ENCODE measurements around the gene MMP10.

The MMP10 gene

GRCh38 chr11:102780491-102780918 is at the start of gene MMP10:
TSS of gene MMP10 (minus strand) at chr11:102780628. CDS start at chr11:102780591, 37 bp downstream.
- Histone ChIP-seq H3K4me3 (ENCODE audit: low read length) (peak within 1 kb of the TSS; percentile 29), H3K9me3 (ENCODE audit: control insufficient read depth, low read length) (no peaks in the 10 kb centered on the region)
- DNase-seq (ENCODE audit: low read depth), result peak; percentile 71

DNA sequence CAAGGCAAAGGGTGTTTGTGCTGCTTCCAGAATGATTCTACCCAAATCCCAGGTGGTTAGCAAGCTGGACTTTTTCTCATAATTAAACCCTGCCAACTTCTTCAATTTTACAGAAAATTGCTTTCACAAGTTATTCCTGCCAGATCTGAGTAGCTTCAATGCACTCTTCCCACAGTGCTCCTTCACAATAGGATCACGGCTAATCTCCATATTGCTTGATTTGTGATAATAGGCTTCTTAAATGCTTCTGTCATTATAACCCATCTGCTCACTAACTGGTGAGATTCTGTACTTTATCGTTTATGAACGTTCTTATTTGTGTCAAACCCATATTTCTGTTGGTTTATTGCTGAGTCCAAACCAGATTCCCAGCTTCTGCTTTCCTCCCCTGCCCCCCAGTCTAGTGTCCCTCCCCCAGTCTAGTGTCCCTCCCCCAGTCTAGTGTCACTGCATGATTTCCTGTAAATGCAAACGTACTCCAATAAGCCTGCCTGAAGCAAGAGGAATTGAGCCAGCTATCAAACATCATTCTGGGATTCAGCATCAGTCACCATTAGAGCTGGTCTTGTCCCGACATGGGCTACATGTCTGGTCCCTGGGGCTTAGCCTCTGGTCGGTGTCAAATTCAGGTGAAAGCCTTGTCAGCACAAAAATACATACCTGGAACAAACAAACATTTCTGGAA is 49.0 kb upstream of the MMP10 start:
- no peaks in the 10 kb centered on the region for H3K9me3 ChIP-seq (ENCODE audit: control insufficient read depth, low read length)
- H3K27me3 ChIP-seq (replicated peaks; ENCODE audit: control insufficient read depth, insufficient read depth, low read length), result no peaks in the 10 kb centered on the region
- no peak overlapping the region for H3K9ac ChIP-seq (ENCODE audit: low read length)
- H3K4me1 ChIP-seq (ENCODE audit: control insufficient read depth, insufficient read depth, low read length), result peaks cover 13% of the 10 kb centered on the region
- no peak for DNase-seq (ENCODE audit: low read depth)
- H3K36me3 ChIP-seq (ENCODE audit: control insufficient read depth, insufficient read depth, low read length, severe bottlenecking), result no peaks in the 10 kb centered on the region
- H3K4me3 ChIP-seq (ENCODE audit: low read length), result no peak overlapping the region

More at GRCh38 chr11:102780491-102780918, at the start of gene MMP10:
- Histone ChIP-seq H3K4me1 (ENCODE audit: control insufficient read depth, insufficient read depth, low read length) (peaks cover 6% of the 10 kb centered on the region), H3K9ac (ENCODE audit: low read length) (no peak within 1 kb of the TSS), H3K27me3 (replicated peaks; ENCODE audit: control insufficient read depth, insufficient read depth, low read length) (no peaks in the 10 kb centered on the region), H3K36me3 (ENCODE audit: control insufficient read depth, insufficient read depth, low read length, severe bottlenecking) (no peaks in the 10 kb centered on the region)

GRCh38 chr11:102824556-102824955 is 44.1 kb upstream of the MMP10 start:
- H3K9ac ChIP-seq (ENCODE audit: low read length), result no peak overlapping the region
- no peaks in the 10 kb centered on the region for H3K36me3 ChIP-seq (ENCODE audit: control insufficient read depth, insufficient read depth, low read length, severe bottlenecking)
- peaks cover 9% of the 10 kb centered on the region for H3K4me1 ChIP-seq (ENCODE audit: control insufficient read depth, insufficient read depth, low read length)
- H3K4me3 ChIP-seq (ENCODE audit: low read length), result no peak overlapping the region
- H3K27me3 ChIP-seq (replicated peaks; ENCODE audit: control insufficient read depth, insufficient read depth, low read length), result peaks cover 18% of the 10 kb centered on the region
- no peak for DNase-seq (ENCODE audit: low read depth)
- H3K9me3 ChIP-seq (ENCODE audit: control insufficient read depth, low read length), result no peaks in the 10 kb centered on the region

DNA sequence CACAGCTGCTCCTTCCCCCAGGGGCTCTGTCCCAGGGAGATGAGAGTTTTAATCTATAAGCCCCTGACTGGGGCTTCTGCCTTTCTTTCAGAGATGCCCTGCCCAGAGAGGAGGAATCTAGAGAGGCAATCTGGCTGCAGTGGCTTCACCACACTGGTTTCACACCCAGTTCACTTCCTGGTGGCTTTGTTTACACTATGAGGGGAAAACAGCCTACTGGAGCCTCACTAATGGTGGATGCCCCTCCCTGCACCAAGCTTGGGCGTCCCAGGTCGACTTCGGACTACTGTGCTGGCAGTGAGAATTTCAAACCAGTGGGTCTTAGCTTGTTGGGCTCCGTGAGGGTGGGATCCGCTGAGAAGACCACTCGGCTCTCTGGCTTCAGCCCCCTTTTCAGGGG is 39.1 kb upstream of the MMP10 start:
- Histone ChIP-seq H3K9me3 (ENCODE audit: control insufficient read depth, low read length) (peaks cover 6% of the 10 kb centered on the region), H3K27me3 (replicated peaks; ENCODE audit: control insufficient read depth, insufficient read depth, low read length) (peaks cover 18% of the 10 kb centered on the region), H3K9ac (ENCODE audit: low read length) (no peak overlapping the region), H3K4me3 (ENCODE audit: low read length) (no peak overlapping the region), H3K4me1 (ENCODE audit: control insufficient read depth, insufficient read depth, low read length) (peaks cover 4% of the 10 kb centered on the region), H3K36me3 (ENCODE audit: control insufficient read depth, insufficient read depth, low read length, severe bottlenecking) (no peaks in the 10 kb centered on the region)
- DNase-seq (ENCODE audit: low read depth), result no peak

- no peaks in the 10 kb centered on the region for H3K27me3 ChIP-seq (replicated peaks; ENCODE audit: control insufficient read depth, insufficient read depth, low read length)
- no peaks in the 10 kb centered on the region for H3K36me3 ChIP-seq (ENCODE audit: control insufficient read depth, insufficient read depth, low read length, severe bottlenecking)
- no peak overlapping the region for H3K4me3 ChIP-seq (ENCODE audit: low read length)
- no peak overlapping the region for H3K9ac ChIP-seq (ENCODE audit: low read length)
- no peak for DNase-seq (ENCODE audit: low read depth)
- H3K4me1 ChIP-seq (ENCODE audit: control insufficient read depth, insufficient read depth, low read length), result no peaks in the 10 kb centered on the region
- peaks cover 6% of the 10 kb centered on the region for H3K9me3 ChIP-seq (ENCODE audit: control insufficient read depth, low read length)
Observed at GRCh38 chr11:102813484-102813883, 33.1 kb upstream of the MMP10 start.

DNA sequence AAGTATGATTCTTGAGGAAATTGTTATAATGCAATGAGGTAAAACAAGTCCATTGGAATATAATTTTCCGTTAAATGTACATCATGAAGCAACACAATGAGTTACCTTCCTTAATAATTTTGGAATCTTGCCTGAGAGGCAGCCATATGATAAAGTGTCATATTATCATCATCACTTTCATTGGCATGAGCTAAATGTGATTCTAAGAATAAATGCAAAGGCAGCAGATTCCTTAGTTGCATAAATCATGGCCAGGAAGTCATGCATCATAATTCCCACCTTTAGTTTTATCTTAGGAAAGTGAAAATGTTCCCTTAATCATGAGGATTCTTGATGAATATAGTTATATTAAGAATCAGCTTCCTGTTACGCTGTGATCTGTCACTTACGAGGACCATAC is 31.8 kb upstream of the MMP10 start:
- Histone ChIP-seq H3K27me3 (replicated peaks; ENCODE audit: control insufficient read depth, insufficient read depth, low read length) (no peaks in the 10 kb centered on the region), H3K4me3 (ENCODE audit: low read length) (no peak overlapping the region), H3K9me3 (ENCODE audit: control insufficient read depth, low read length) (peaks cover 1% of the 10 kb centered on the region), H3K9ac (ENCODE audit: low read length) (no peak overlapping the region), H3K4me1 (ENCODE audit: control insufficient read depth, insufficient read depth, low read length) (no peaks in the 10 kb centered on the region), H3K36me3 (ENCODE audit: control insufficient read depth, insufficient read depth, low read length, severe bottlenecking) (no peaks in the 10 kb centered on the region)
- DNase-seq (ENCODE audit: low read depth), result no peak

DNA sequence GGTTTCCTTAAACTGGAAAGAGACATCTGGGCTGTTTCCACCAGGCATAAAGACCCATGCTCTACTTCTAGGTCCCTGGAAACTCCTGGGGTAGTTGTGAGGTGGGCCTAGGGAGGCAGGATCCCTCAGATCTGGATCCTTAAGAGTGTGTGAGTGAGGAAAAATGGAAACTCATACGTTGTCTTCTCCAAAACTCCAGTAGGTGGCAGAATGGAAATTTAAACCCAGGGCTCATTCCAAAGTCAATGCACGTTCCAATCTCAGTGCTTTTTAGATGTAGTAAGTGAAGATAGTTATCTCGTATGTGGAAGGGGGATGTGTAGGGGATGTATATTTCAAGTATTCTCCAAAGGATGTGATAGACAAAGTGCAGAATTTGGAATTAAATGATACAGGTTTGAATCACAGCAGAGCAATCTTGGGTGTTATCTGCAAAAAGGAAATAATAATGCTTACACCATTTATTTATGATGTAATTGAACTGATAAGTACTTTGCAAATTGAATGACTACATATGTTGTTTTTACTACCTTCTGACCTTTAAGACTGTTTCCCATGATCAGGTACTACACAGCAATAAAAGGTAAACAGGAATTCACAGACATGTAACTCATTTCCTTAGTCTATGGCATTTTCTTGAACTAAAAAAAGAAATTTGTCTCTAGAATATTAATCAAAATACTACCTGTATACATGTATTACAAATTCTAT is 30.7 kb upstream of the MMP10 start:
- H3K4me3 ChIP-seq (ENCODE audit: low read length), result no peak overlapping the region
- no peaks in the 10 kb centered on the region for H3K27me3 ChIP-seq (replicated peaks; ENCODE audit: control insufficient read depth, insufficient read depth, low read length)
- DNase-seq (ENCODE audit: low read depth), result peak; percentile 63
- no peaks in the 10 kb centered on the region for H3K9me3 ChIP-seq (ENCODE audit: control insufficient read depth, low read length)
- no peaks in the 10 kb centered on the region for H3K36me3 ChIP-seq (ENCODE audit: control insufficient read depth, insufficient read depth, low read length, severe bottlenecking)
- H3K4me1 ChIP-seq (ENCODE audit: control insufficient read depth, insufficient read depth, low read length), result no peaks in the 10 kb centered on the region
- H3K9ac ChIP-seq (ENCODE audit: low read length), result no peak overlapping the region

- Histone ChIP-seq H3K27me3 (replicated peaks; ENCODE audit: control insufficient read depth, insufficient read depth, low read length) (no peaks in the 10 kb centered on the region), H3K4me3 (ENCODE audit: low read length) (no peak overlapping the region), H3K36me3 (ENCODE audit: control insufficient read depth, insufficient read depth, low read length, severe bottlenecking) (no peaks in the 10 kb centered on the region), H3K9me3 (ENCODE audit: control insufficient read depth, low read length) (no peaks in the 10 kb centered on the region), H3K9ac (ENCODE audit: low read length) (no peak overlapping the region), H3K4me1 (ENCODE audit: control insufficient read depth, insufficient read depth, low read length) (no peaks in the 10 kb centered on the region)
- no peak for DNase-seq (ENCODE audit: low read depth)
Observed at GRCh38 chr11:102809971-102810370, 29.5 kb upstream of the MMP10 start.

- H3K36me3 ChIP-seq (ENCODE audit: control insufficient read depth, insufficient read depth, low read length, severe bottlenecking), result no peaks in the 10 kb centered on the region
- H3K27me3 ChIP-seq (replicated peaks; ENCODE audit: control insufficient read depth, insufficient read depth, low read length), result no peaks in the 10 kb centered on the region
- H3K9ac ChIP-seq (ENCODE audit: low read length), result no peak overlapping the region
- no peaks in the 10 kb centered on the region for H3K4me1 ChIP-seq (ENCODE audit: control insufficient read depth, insufficient read depth, low read length)
- DNase-seq (ENCODE audit: low read depth), result no peak
- no peak overlapping the region for H3K4me3 ChIP-seq (ENCODE audit: low read length)
- H3K9me3 ChIP-seq (ENCODE audit: control insufficient read depth, low read length), result no peaks in the 10 kb centered on the region
Observed at GRCh38 chr11:102807921-102808320, 27.5 kb upstream of the MMP10 start.

- Histone ChIP-seq H3K9ac (ENCODE audit: low read length) (no peak overlapping the region), H3K36me3 (ENCODE audit: control insufficient read depth, insufficient read depth, low read length, severe bottlenecking) (no peaks in the 10 kb centered on the region), H3K27me3 (replicated peaks; ENCODE audit: control insufficient read depth, insufficient read depth, low read length) (no peaks in the 10 kb centered on the region), H3K4me1 (ENCODE audit: control insufficient read depth, insufficient read depth, low read length) (peaks cover 9% of the 10 kb centered on the region), H3K4me3 (ENCODE audit: low read length) (no peak overlapping the region), H3K9me3 (ENCODE audit: control insufficient read depth, low read length) (no peaks in the 10 kb centered on the region)
- peak; percentile 33 for DNase-seq (ENCODE audit: low read depth)
Observed at GRCh38 chr11:102806296-102806695, 25.9 kb upstream of the MMP10 start.

- Histone ChIP-seq H3K9me3 (ENCODE audit: control insufficient read depth, low read length) (no peaks in the 10 kb centered on the region), H3K4me1 (ENCODE audit: control insufficient read depth, insufficient read depth, low read length) (peaks cover 30% of the 10 kb centered on the region), H3K27me3 (replicated peaks; ENCODE audit: control insufficient read depth, insufficient read depth, low read length) (no peaks in the 10 kb centered on the region), H3K4me3 (ENCODE audit: low read length) (no peak overlapping the region), H3K9ac (ENCODE audit: low read length) (no peak overlapping the region), H3K36me3 (ENCODE audit: control insufficient read depth, insufficient read depth, low read length, severe bottlenecking) (no peaks in the 10 kb centered on the region)
- DNase-seq (ENCODE audit: low read depth), result peak; percentile 72
Observed at GRCh38 chr11:102802341-102802740, 21.9 kb upstream of the MMP10 start.

Measured in adipocyte (in vitro differentiated cells).